Left lung (tissue), 10 donors: ENCODE measurements around the gene OSBP2. TPM values are rescaled to one million over a fixed set of nuclear protein-coding genes. Genes with fewer than 3 reads are reported as not detected.

Experiments
- ATAC-seq: fragments of 200-7000 bp; cut with Tn5 transposase; one replicate; pipeline ENCODE4 v1.9.1; 2020; ENCODE audit warnings: moderate library complexity
- DNase-seq, 4 donors: peaks; one replicate each; pipeline ENCODE4 v3.0.0-alpha.2; 2013 to 2020
- H3K27ac ChIP-seq, 2 donors: fragments of 200-600 bp; sonication (generic) in 1 of 2; one replicate each; pipeline versions ENCODE4 v1.5.0 to v1.8.0; 2020 to 2021
- H3K27me3 ChIP-seq, 2 donors: fragments of 200-600 bp; sonication (generic) in 1 of 2; one replicate each; pipeline versions ENCODE4 v1.5.0 to v1.8.0; 2020 to 2021
- H3K36me3 ChIP-seq, 2 donors: fragments of 200-600 bp; sonication (generic) in 1 of 2; one replicate each; pipeline versions ENCODE4 v1.5.0 to v1.8.0; 2020 to 2021
- H3K4me1 ChIP-seq, 2 donors: fragments of 200-600 bp; one replicate each; pipeline ENCODE4 v1.8.0; 2021
- H3K4me3 ChIP-seq, 2 donors: fragments of 200-600 bp; sonication (generic) in 1 of 2; one replicate each; pipeline versions ENCODE4 v1.5.0 to v1.8.0; 2020 to 2021; ENCODE audit warnings: mild to moderate bottlenecking in 1 of 2
- H3K9me3 ChIP-seq, 2 donors: fragments of 200-600 bp; sonication (generic) in 1 of 2; one replicate each; pipeline versions ENCODE4 v1.5.0 to v1.8.0; 2020 to 2021
- intact Hi-C, 2 donors: fragments of 100-400 bp; cut with DNase I; formaldehyde crosslinking; loops; one replicate each; pipeline versions ENCODE4 v1.11.2 to v1.14.2; 2022
- polyA plus RNA-seq, 6 donors: library from polyadenylated mRNA; unstranded; fragments of 120-200 nt; gene quantifications; one replicate each; pipeline ENCODE4 v1.2.1, GENCODE V29; 2013; ENCODE audit not compliant: insufficient read length in 6 of 6
- total RNA-seq, 2 donors: library from RNA; stranded (reverse); fragmentation: NEBNext Ultra II Directional; extraction: Animal tissue kit (Norgen Biotek cat#: 25700); gene quantifications; one replicate each; pipeline ENCODE4 v1.2.1, GENCODE V29; 2021
- TF ChIP-seq, protein P1 (sequence below), 2 donors: fragments of 200-600 bp; sonication (generic) in 1 of 2; IDR thresholded peaks; one replicate each; pipeline versions ENCODE4 v1.5.0 to v1.8.0; 2021; ENCODE audit warnings: antibody characterized with exemption in 2 of 2
- donor health status: DM: no; HTN: yes; CAD: no.
- donor health status: DM: no; HTN: no; CAD: no.

Gene OSBP2
- total and polyA plus RNA-seq, 8 donors: 4.0 to 21.0 (median 15.8) TPM

DNA sequence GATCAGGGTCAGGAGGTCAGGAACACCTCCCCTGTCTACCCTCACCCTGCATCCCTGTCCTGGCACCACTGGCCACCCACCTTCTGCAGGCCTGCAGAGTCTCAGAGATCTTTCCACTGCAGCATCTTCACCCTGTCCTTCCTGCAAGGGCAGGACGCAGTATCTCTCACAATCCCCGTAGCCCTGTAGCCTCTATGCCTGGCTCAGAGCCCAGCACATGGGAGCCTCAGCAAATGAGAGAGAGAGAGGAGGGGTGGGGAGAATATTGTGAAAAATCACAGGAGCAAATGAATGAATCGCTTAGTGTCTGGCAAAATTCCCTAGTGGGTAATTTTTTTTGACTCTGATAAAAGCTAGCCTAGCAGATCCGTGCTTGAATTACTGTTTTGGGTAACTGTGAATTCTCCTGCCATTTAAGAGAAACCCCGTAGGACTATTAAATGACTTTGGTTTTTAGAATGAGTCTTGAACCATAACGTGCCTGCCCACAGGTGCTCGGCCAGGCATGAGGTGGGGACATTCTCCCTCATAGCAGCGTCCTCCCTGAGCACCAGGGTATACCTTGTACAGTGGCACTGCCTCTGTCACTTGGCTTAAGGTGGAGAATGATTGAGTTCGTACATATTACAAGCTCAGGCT lies 182.4 kb downstream of the OSBP2 start:
- Histone ChIP-seq H3K4me1 (no peaks in the 10 kb centered on the region), H3K36me3 (no peaks in the 10 kb centered on the region), H3K4me3 (no peak overlapping the region), H3K9me3 (no peaks in the 10 kb centered on the region), H3K27ac (no peak overlapping the region), H3K27me3 (no peaks in the 10 kb centered on the region)
- DNase-seq: peak in 3 of 4 donors; percentile 28 to 87 (median 75)
- intact Hi-C loops: no loop called here
- TF ChIP-seq, protein P1, sequence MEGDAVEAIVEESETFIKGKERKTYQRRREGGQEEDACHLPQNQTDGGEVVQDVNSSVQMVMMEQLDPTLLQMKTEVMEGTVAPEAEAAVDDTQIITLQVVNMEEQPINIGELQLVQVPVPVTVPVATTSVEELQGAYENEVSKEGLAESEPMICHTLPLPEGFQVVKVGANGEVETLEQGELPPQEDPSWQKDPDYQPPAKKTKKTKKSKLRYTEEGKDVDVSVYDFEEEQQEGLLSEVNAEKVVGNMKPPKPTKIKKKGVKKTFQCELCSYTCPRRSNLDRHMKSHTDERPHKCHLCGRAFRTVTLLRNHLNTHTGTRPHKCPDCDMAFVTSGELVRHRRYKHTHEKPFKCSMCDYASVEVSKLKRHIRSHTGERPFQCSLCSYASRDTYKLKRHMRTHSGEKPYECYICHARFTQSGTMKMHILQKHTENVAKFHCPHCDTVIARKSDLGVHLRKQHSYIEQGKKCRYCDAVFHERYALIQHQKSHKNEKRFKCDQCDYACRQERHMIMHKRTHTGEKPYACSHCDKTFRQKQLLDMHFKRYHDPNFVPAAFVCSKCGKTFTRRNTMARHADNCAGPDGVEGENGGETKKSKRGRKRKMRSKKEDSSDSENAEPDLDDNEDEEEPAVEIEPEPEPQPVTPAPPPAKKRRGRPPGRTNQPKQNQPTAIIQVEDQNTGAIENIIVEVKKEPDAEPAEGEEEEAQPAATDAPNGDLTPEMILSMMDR (IDR thresholded peaks at IDR 0.05): no peak
- peak; percentile 20 for ATAC-seq

DNA sequence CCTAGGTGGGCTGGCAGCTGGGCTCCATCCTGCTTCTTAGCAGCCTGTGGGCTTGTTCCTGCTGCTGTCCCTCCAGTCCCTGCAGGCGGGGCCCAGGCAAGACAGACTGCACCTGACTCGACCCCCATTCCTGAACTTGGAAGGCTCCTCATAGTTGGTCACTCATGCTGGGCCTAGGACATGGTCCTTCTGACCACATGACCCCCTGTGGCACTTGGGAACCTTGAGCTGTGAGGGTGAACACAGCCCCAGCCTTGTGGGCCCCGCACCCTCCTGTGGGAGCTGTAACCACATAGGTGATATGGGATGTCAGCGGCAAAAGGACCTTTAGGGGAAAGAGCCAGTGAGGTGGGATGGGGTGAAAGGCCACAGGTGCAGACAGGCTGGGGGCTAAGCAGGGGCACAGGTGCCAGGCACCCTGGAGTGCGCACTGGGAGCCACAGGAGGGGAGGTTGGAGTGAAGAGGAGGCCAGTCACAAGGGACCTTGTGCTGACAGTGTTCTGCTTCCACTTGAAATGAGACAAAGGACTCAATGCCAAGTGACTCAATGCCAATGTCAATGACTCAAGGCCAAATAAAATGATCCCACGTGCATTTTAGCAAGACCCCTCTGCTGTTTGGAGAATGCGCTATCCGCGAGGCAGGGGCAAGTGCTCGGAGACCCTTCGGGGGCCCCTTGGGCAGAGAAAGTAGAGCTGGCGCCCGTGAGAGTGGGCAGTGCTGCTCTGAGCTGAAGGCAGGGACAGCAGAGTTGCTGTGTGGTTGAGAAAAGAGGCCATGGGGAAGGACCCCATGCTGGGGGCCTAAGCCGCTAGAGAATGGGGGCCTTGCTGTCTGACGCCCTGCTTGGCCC lies 183.2 kb downstream of the OSBP2 start:
- intact Hi-C loops: no loop called here
- Histone ChIP-seq H3K27me3 (no peaks in the 10 kb centered on the region), H3K4me3 (no peak overlapping the region), H3K36me3 (no peaks in the 10 kb centered on the region), H3K9me3 (no peaks in the 10 kb centered on the region), H3K27ac (no peak overlapping the region), H3K4me1 (no peaks in the 10 kb centered on the region)
- TF ChIP-seq, protein P1 (IDR thresholded peaks at IDR 0.05): no peak
- DNase-seq (peak in 1 of 4 donors; percentile 64), ATAC-seq (no peak)

DNA sequence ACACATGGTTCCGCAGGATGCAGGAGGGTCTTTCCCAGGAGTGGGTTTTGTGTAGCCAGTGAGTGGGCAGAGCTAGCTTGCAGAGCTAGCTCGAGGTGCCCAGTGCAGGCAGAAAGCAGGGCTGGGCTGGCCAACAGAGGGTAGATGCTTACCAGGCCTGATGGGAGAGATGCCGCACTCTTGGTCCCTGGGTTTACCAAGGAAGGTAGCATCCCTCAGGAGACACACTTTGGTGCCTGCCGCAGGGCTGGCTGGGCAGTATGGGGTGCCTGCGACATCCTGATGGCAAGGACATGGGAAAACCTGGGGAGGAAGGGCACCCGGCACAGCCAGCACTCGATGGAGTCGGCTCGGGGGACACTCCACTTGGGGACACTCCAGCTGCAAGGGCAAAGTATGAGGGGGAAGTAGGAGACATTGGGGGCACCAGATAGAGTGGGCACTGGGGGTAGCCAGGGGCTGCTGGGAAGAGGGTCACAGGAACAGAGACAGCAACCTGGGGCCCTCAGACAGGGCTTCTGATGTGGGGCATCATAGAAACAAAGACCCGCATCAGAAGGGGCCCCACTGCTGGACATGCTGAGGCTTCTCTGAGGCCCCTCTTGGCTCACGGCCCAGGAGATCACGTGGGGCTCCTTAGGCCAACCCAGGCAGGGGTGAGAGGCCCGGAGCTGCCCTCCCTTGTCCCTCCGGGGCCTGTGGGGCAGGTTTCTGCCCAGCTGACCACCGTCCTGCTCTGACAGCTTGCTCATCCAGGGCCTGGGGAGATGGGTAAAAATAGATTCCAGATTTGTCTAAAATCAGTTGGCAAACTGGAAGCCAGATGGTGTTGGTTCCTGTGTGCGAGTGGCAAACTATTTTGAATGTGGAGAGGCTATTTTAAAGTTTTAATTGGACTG lies 184.1 kb downstream of the OSBP2 start:
- Histone ChIP-seq H3K9me3 (no peaks in the 10 kb centered on the region), H3K36me3 (no peaks in the 10 kb centered on the region), H3K4me1 (no peaks in the 10 kb centered on the region), H3K27me3 (no peaks in the 10 kb centered on the region), H3K4me3 (no peak overlapping the region), H3K27ac (no peak overlapping the region)
- TF ChIP-seq, protein P1 (IDR thresholded peaks at IDR 0.05): no peak
- ATAC-seq (no peak), DNase-seq (peak in 2 of 4 donors; percentile 58 to 62)
- intact Hi-C loops: no loop called here

DNA sequence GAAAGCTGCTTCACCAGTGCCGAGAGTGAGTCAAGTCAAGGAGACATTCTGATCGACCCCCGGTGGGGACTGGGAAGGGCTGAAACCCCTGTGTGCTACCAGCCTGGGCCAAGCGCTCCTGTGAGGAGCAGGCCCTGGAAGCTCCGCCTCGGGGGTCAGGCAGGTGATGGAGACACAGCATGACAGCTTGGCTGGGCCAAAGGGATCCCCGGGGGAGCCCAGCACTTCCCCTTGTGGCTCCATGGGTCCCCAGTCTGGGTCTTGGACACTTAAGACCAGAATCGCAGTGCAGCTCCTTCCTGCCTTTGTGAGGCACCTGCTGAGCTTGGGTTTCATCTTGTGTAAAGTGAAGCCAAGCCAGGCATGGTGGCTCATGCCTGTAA lies 184.7 kb downstream of the OSBP2 start:
- Histone ChIP-seq H3K4me3 (no peak overlapping the region), H3K4me1 (no peaks in the 10 kb centered on the region), H3K27ac (no peak overlapping the region), H3K27me3 (no peaks in the 10 kb centered on the region), H3K9me3 (no peaks in the 10 kb centered on the region), H3K36me3 (no peaks in the 10 kb centered on the region)
- ATAC-seq (no peak), DNase-seq (peak in 1 of 4 donors; percentile 56)
- TF ChIP-seq, protein P1 (IDR thresholded peaks at IDR 0.05): no peak
- intact Hi-C loops: no loop called here
